Renal pelvis (tissue), 4 donors: ENCODE data around the gene BUB1. TPM values are rescaled to one million over a fixed set of nuclear protein-coding genes. Genes with fewer than 3 reads are reported as not detected.
"Not testable (repeated sequence)": the region's sequence is repeated elsewhere in the genome, so short reads cannot be mapped to it uniquely, and the experiment has no call there.

Experiments used
- DNase-seq: peaks from one replicate; pipeline ENCODE4 v3.0.0-alpha.2; 2013
- polyA plus RNA-seq, 3 donors: library from polyadenylated mRNA; unstranded; fragments of 120-200 nt; gene quantifications; one replicate each; pipeline ENCODE4 v1.2.1, GENCODE V29; 2013; ENCODE audit not compliant: insufficient read length in 3 of 3

Gene BUB1
- polyA plus RNA-seq, 3 donors, result 23.5 to 24.4 (median 24.1) TPM

DNA sequence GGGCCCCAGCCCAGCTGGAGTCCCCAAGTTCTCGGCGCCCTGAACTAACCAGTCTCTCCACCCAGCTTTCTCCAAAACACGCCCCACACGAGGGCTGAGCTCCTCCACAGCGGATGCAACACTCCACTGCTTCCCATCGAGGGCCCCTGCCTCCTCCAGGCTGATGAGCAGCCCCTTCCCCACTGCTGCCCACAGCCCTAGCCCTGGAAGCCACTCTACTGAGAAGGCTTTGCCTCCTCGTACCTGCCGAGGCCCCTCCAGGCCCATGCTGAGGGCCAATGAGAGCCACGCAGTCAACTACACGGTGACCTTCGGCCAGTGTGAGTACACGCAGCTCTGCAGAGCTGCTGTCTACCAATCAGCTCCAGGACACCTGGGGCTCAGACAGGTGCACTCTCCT lies 72.8 kb downstream of the BUB1 start:
- not testable (repeated sequence) for DNase-seq

DNA sequence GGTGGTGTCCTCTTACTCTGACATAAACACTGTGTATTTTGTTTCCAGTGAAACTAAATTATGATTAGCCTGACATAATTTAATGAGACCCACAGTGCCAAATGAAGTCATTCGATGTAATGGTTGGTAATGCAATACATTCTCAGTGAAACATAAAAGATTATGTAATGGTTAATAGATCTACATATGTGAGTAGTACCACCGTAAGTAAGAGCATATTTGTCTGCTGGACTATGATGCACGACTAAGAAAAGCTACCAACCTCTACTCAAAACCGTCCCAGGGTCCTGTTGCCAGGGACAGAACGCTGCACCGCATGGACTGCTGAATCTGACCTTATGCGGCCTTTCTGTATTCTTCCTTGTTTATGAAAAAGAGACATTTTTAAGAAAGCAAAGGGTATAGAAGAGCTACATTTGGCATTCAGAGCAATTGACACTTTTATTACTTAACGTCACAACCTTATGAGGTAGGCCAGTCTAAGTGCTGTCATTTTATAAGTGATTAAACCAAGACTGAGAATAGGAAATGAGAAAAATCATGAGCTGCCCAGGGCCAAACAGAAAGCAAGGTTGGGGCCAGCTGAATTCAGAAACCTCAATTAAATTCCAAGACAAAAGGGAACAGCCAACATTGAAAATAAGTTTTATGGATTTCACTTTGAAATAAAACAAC lies 73.8 kb downstream of the BUB1 start:
- DNase-seq, result not testable (repeated sequence)

DNA sequence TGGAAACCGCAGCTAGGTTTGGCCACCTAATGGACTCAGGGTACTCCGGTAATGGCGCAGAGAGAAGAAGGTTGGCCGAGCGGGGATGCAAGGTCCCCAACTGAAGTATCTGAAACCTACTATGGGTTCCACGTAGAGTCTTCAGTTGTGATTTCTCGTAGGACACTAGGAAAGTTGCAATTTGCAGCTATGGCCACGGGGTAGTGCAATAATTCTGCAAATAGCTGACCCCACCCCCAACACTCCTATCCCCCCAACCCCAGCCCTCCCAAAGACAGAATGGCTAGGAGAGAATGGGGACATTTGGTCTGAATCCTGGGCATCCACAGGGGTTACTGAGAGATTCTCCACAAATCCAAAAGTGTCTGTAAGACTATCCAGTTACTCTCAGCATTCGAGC lies 75.7 kb downstream of the BUB1 start:
- DNase-seq, result not testable (repeated sequence)

DNA sequence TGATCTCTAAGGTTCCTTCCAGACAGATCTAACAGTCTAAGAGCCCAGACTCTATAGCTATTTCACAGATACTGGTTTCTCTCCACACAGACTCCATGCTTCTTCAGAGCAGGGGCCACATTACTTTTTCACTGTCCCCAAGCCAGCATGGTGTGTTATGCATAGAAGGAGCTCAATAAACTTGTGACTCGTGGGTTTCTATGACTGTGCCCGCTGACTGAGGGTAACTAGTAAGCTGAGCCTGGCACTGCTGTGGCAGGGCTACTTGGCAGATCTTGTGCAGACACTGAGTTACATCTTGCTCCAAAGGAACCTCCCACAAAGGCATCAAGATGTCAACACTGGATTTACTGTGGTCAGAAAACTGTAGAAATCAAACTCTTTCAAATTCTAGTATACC lies 85.9 kb downstream of the BUB1 start:
- DNase-seq, result not testable (repeated sequence)

DNA sequence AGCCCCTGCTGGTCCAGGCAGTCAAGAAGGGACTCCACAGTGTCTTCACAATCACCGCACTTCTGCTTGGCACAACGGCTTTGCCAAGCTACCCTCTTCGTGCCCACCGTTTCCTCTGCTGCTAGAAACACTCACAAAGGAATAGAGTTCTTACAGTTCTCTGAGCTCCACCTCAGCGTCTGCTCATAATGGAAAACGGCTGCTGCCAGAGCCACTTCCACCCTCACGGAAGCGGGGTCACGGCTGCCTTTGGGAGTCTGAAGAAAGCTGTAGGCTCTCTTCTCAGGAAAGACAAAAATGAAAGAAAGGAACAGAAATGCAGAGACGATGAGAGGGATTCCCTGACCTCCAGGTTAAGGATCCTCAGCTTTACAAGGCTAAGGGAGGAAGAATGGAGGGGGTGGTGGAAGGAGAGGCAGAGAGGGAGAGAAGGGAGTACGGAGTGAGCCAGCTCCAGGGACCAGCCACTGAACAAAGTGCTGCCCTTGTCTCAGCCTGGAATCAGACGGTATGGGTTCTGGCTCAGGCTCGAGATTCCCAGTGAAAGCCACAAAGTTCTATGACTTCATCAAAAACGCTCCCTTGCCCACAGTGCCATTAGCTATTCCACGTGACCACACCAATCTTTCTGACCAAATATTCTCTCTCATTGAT lies 88.1 kb downstream of the BUB1 start:
- DNase-seq, result not testable (repeated sequence)

DNA sequence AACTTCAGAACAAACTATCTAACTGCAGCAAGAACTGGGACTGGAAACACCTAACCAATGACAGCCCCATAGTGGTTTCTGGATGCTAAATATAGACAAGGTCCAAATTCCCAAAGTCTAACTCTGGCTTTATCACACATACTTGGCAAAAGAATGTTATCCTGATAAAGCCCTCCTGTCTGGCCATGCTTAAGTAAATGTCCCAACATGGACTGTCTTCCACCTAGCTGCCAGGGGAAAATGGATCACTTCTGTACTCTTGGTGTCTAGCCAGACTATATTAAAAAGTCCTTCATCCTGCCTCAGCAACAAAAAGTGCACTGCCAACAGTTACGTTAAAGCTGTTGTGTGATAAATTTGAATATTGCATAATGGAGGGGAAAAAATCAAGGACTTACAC lies 89.3 kb downstream of the BUB1 start:
- DNase-seq, result not testable (repeated sequence)

Other genes starting within 250 kb of the BUB1 start
- gene LIMS4, start 205.2 kb downstream of the BUB1 start, polyA plus RNA-seq, result 1 to 10 TPM; 1.1 to 1.2 (median 1.2) TPM
- 10 to 100 TPM; 30.9 to 44.9 (median 43.8) TPM for gene RGPD6, start 100.8 kb downstream of the BUB1 start, polyA plus RNA-seq
- gene ACOXL, start 54.5 kb upstream of the BUB1 start, polyA plus RNA-seq, result under 1 TPM; 0.65 to 0.99 (median 0.93) TPM